Measurements from ENCODE around the gene DDAH2. TPM values are rescaled to one million over a fixed set of nuclear protein-coding genes. Genes with fewer than 3 reads are reported as not detected.

Gene DDAH2
- total and polyA plus RNA-seq, 8 donors, result 33.3 to 133 (median 65.8) TPM

DNA sequence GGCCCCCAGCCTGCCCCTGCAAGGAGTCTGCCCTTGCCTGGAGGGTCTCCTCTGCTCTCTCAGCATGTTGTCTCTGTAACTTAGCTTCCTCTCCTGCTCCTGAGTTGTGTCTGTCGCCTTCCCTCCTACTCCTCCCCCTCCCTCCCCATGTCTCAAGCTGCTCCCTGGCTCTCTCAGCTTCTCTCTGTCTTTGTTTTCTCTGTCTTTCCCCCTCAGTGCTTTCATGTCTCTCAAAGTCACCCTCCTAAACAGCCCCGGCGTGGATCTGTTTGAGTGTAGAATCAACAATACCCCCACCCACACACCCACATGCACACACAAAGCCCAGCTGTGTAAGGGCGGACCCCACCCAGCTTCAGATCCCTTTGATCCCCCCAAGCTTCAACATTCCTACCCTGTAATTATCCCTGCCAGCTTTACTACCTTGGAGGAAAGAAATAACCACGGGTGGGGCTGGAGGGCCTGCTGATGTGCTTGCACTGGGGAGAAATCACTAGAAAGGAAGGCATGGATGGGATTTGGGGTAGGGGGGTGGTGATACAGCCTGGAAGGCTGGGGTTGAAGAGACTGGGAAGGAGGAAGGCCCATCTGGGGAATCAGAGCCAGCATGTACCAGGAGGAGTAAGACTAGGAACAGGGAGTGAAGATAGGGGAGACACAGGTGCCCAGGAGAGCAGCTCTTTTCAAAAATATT, 15.0 kb downstream of the DDAH2 start:
- H3K27ac ChIP-seq, result no peak overlapping the region
- intact Hi-C loops (cut with DNase I; ENCODE audit: low total_unique reads), result no loop called here
- DNase-seq, result no peak
- peaks cover 0 to 24% (median 12%) of the 10 kb centered on the region in 4 donors for H3K4me1 ChIP-seq
- H3K9me3 ChIP-seq, result no peaks in the 10 kb centered on the region
- no peaks in the 10 kb centered on the region for H3K36me3 ChIP-seq
- 37 to 51% (median 47%) methylated on average over 5 of the region's 5 CpGs for WGBS, 5 donors
- peaks cover 0 to 4% (median 0%) of the 10 kb centered on the region in 3 donors for H3K27me3 ChIP-seq
- H3K4me3 ChIP-seq, result no peak overlapping the region
- TF ChIP-seq POLR2AphosphoS5 (IDR thresholded peaks at IDR 0.05), result no peak
- no peak for TF ChIP-seq POLR2A (IDR thresholded peaks at IDR 0.05)
- no peak for TF ChIP-seq EP300 (IDR thresholded peaks at IDR 0.05)
- TF ChIP-seq, protein P1, sequence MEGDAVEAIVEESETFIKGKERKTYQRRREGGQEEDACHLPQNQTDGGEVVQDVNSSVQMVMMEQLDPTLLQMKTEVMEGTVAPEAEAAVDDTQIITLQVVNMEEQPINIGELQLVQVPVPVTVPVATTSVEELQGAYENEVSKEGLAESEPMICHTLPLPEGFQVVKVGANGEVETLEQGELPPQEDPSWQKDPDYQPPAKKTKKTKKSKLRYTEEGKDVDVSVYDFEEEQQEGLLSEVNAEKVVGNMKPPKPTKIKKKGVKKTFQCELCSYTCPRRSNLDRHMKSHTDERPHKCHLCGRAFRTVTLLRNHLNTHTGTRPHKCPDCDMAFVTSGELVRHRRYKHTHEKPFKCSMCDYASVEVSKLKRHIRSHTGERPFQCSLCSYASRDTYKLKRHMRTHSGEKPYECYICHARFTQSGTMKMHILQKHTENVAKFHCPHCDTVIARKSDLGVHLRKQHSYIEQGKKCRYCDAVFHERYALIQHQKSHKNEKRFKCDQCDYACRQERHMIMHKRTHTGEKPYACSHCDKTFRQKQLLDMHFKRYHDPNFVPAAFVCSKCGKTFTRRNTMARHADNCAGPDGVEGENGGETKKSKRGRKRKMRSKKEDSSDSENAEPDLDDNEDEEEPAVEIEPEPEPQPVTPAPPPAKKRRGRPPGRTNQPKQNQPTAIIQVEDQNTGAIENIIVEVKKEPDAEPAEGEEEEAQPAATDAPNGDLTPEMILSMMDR (IDR thresholded peaks at IDR 0.05), result no peak

DNA sequence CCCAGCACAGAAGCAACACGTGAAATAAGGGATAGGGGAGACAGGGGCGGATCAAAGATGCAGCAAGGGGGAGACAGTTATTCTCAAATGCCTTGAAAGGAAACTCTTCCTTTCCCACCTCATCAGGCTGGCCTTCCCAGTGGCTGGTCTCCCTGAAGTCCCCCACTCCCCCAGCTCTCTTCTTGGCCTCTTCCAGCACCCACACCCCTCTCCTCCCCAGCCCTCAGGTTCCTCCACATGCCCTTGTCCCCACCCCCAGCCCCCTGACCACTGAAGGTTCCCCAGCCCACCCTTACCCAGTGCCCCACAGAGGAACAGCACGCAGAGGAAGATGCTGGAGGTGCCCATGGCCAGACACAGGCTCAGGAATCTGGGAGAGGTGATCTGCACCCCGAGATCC, 15.6 kb downstream of the DDAH2 start:
- Histone ChIP-seq H3K9me3 (no peaks in the 10 kb centered on the region), H3K4me1 (peaks cover 0 to 17% (median 10%) of the 10 kb centered on the region in 4 donors), H3K27me3 (peaks cover 0 to 4% (median 0%) of the 10 kb centered on the region in 3 donors), H3K27ac (no peak overlapping the region), H3K36me3 (no peaks in the 10 kb centered on the region), H3K4me3 (no peak overlapping the region)
- intact Hi-C loops (cut with DNase I; ENCODE audit: low total_unique reads), result no loop called here
- TF ChIP-seq POLR2AphosphoS5 (IDR thresholded peaks at IDR 0.05) (no peak), EP300 (IDR thresholded peaks at IDR 0.05) (no peak), POLR2A (IDR thresholded peaks at IDR 0.05) (no peak)
- TF ChIP-seq, protein P1 (IDR thresholded peaks at IDR 0.05), result no peak
- WGBS, 5 donors, result 62 to 82% (median 75%) methylated on average over 4 of the region's 4 CpGs
- DNase-seq, result no peak

DNA sequence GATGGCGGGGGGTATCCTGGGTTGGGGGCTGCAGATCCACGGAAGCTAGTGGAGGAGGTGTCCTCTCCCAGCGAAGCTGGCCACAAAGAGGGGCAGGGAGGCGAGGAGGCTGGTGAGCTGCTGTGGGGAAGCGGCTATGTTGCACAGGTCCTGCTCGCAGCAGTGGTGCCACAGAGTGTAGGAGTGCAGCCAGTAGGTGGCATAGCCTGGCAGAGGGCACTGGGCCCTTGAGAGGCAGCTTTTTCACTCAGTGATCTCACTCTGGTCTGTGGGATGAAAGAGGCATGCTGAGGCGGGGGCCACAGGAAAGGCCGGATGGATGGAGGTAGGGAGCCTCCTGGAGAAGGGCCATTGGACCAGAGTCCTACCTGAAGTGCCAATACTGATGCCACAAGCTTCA, 16.8 kb downstream of the DDAH2 start:
- Histone ChIP-seq H3K36me3 (no peaks in the 10 kb centered on the region), H3K27me3 (peaks cover 0 to 4% (median 0%) of the 10 kb centered on the region in 3 donors), H3K27ac (no peak overlapping the region), H3K4me1 (peaks cover 0 to 10% (median under 1%) of the 10 kb centered on the region in 4 donors), H3K9me3 (no peaks in the 10 kb centered on the region), H3K4me3 (no peak overlapping the region)
- WGBS, 5 donors, result 70 to 83% (median 77%) methylated on average over 8 of the region's 8 CpGs
- TF ChIP-seq, protein P1 (IDR thresholded peaks at IDR 0.05), result peak in 1 of 7 experiments; percentile 19
- TF ChIP-seq POLR2AphosphoS5 (IDR thresholded peaks at IDR 0.05) (no peak), EP300 (IDR thresholded peaks at IDR 0.05) (no peak)
- no peak for DNase-seq
- intact Hi-C loops (cut with DNase I; ENCODE audit: low total_unique reads), result no loop called here

DNA sequence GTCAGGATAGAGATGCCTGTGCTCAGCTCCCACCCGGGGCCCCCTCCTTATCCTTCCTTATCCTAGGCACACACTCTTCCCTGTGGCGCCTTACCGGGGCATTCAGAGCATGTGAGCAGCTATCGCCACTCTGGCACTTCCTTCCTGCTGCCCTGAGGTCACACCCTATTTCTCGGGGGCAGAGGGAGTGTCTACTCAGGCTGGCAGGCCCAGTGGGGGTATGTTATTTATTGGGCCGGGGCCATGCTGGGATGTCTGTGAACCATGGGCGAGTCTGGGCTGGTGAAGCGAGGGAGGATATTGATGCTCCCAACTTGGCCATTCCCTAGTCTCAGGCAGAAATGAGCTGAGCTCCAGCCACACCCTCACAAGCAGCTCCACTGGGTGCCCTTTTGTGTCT, 17.9 kb downstream of the DDAH2 start:
- Histone ChIP-seq H3K36me3 (no peaks in the 10 kb centered on the region), H3K4me3 (no peak overlapping the region), H3K27me3 (peaks cover 0 to 4% (median 0%) of the 10 kb centered on the region in 3 donors), H3K9me3 (no peaks in the 10 kb centered on the region), H3K27ac (no peak overlapping the region), H3K4me1 (peaks cover 0 to 10% (median 0%) of the 10 kb centered on the region in 4 donors)
- peak in 1 of 2 donors; percentile 68 for DNase-seq
- 33 to 45% (median 39%) methylated on average over 6 to 8 of the region's 8 CpGs for WGBS, 5 donors
- intact Hi-C loops (cut with DNase I; ENCODE audit: low total_unique reads), result no loop called here
- no peak for TF ChIP-seq POLR2A (IDR thresholded peaks at IDR 0.05)
- no peak for TF ChIP-seq EP300 (IDR thresholded peaks at IDR 0.05)
- TF ChIP-seq POLR2AphosphoS5 (IDR thresholded peaks at IDR 0.05), result no peak
- TF ChIP-seq, protein P1 (IDR thresholded peaks at IDR 0.05), result no peak

Measured in stomach (tissue), 9 donors.